Panc1 (cell line): ENCODE data around the gene DEPP1. TPM values are rescaled to one million over a fixed set of nuclear protein-coding genes. Genes with fewer than 3 reads are reported as not detected.

ENCODE experiments used
- ATAC-seq: fragments of 200-7000 bp; cut with Tn5 transposase; 2 replicates; pipeline ENCODE4 v1.9.1; 2020; ENCODE audit warnings: mild to moderate bottlenecking, moderate library complexity
- BruUV-seq: library from RNA; stranded (reverse); fragments of 400-500 nt; replicated peaks from 2 replicates; lab custom pipeline; 2021; lab: Mats Ljungman, UMichigan
- CTCF ChIA-PET: fragments of 300-600 bp; sonication (Branson Sonifier 250); formaldehyde crosslinking; loops from one replicate; lab custom pipeline; 2022; ENCODE audit warnings: antibody characterized with exemption; lab: Charles Lee
- POLR2A ChIA-PET: fragments of 300-600 bp; sonication (Branson Sonifier 250); formaldehyde crosslinking; loops from one replicate; lab custom pipeline; 2022; ENCODE audit warnings: antibody characterized with exemption; lab: Charles Lee
- DNase-seq: peaks from one replicate; pipeline ENCODE4 v3.0.0-alpha.2; 2010; ENCODE audit warnings: low read depth, low spot score
- H3K27ac ChIP-seq: 2 replicates; pipeline ENCODE4 v1.5.1; 2011; ENCODE audit warnings: mild to moderate bottlenecking, low read length, inconsistent platforms
- H3K27me3 ChIP-seq: fragments of 200-500 bp; sonication (Bioruptor generic); 2 replicates; pipeline ENCODE4 v1.6.0; 2014; ENCODE audit warnings: low read length, inconsistent platforms; ENCODE audit not compliant: control insufficient read depth, insufficient read depth
- H3K36me3 ChIP-seq: fragments of 200-500 bp; sonication (Bioruptor generic); 2 replicates; pipeline ENCODE4 v1.5.1; 2014; ENCODE audit warnings: inconsistent platforms, mild to moderate bottlenecking, low read length, moderate library complexity; ENCODE audit not compliant: control insufficient read depth, insufficient read depth
- H3K4me1 ChIP-seq: 2 replicates; pipeline ENCODE4 v1.5.1; 2011; ENCODE audit warnings: inconsistent platforms, mild to moderate bottlenecking, low read length, moderate library complexity; ENCODE audit not compliant: control insufficient read depth, insufficient read depth
- H3K4me3 ChIP-seq, 2 experiments: 2 replicates each; pipeline ENCODE4 v1.5.1; 2011 to 2012; ENCODE audit warnings: low read depth in 2 of 2, low read length in 2 of 2, mild to moderate bottlenecking in 2 of 2, inconsistent platforms in 1 of 2, moderate library complexity in 1 of 2
- H3K9me3 ChIP-seq: fragments of 200-500 bp; sonication (Bioruptor generic); 2 replicates; pipeline ENCODE4 v1.5.1; 2014; ENCODE audit warnings: low read depth, mild to moderate bottlenecking, inconsistent platforms, low read length, moderate library complexity; ENCODE audit not compliant: control insufficient read depth, insufficient read depth
- POLR2AphosphoS5 ChIP-seq: IDR thresholded peaks from 2 replicates; pipeline ENCODE4 v1.6.1; 2012; ENCODE audit warnings: mild to moderate bottlenecking, low read depth, low read length, moderate library complexity
- SIN3A ChIP-seq: IDR thresholded peaks from 2 replicates; pipeline ENCODE4 v1.6.1; 2012; ENCODE audit warnings: low read depth, mild to moderate bottlenecking, low read length, moderate library complexity, borderline replicate concordance; ENCODE audit not compliant: insufficient read depth
- TCF7L2 ChIP-seq: IDR thresholded peaks from 2 replicates; pipeline ENCODE4 v1.6.1; 2011; ENCODE audit warnings: mild to moderate bottlenecking, low read depth, low read length, inconsistent platforms
- in situ Hi-C: cut with HindIII; loops from 2 replicates; pipeline ENCODE4 v1.10.0; 2016; ENCODE audit warnings: low sequenced_read_pairs, low pct_unique_long_range_greater_than_20kb
- intact Hi-C: fragments of 100-400 bp; cut with micrococcal nuclease; formaldehyde crosslinking; loops from one replicate; pipeline ENCODE4 v1.10.0; 2022; ENCODE audit not compliant: unreplicated experiment
- total RNA-seq: library from RNA; stranded (reverse); gene quantifications from one replicate; pipeline ENCODE4 v1.2.1, GENCODE V29; 2021; ENCODE audit not compliant: unreplicated experiment
- TF ChIP-seq, protein P1 (sequence below), 2 experiments: IDR thresholded peaks; 2 replicates each; pipeline ENCODE4 v1.6.1; 2011 to 2012; ENCODE audit warnings: low read depth in 2 of 2, control low read depth in 1 of 2, low read length in 1 of 2, mild to moderate bottlenecking in 1 of 2, moderate library complexity in 1 of 2; ENCODE audit not compliant: insufficient read depth in 1 of 2
- TF ChIP-seq, protein P2 (sequence below): fragments of 450-650 bp; IDR thresholded peaks from 2 replicates; pipeline ENCODE4 v1.5.1; 2017; ENCODE audit warnings: mild to moderate bottlenecking

The DEPP1 gene
- total RNA-seq, 1 experiment from 2014 or later = 16.6 TPM

DNA sequence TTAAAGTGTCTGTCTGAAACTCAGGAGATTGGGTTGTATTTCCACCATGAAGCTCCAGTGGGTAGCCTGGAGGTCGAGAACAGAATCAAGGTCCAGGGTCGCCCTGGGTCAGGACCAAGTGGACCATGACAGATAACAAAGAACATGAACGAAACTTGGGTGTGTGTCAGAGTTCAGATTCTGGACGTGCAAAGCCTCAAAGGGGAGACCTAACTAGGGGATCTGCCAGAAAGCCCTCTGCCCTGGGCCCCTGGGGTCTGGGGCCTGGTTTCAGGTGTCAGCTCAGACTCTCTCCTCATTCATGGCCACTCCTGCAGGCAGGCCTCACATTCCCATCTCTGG, 17.4 kb downstream of the DEPP1 start:
- Histone ChIP-seq H3K27ac (no peak overlapping the region), H3K4me1 (peaks cover 49% of the 10 kb centered on the region), H3K4me3 (no peak overlapping the region; a peak in 1 of 4 replicates), H3K27me3 (no peaks in the 10 kb centered on the region), H3K36me3 (no peaks in the 10 kb centered on the region), H3K9me3 (no peaks in the 10 kb centered on the region)
- ATAC-seq (no peak), DNase-seq (no peak)
- POLR2A ChIA-PET = no interaction called here
- no TSS peak for BruUV-seq
- in situ Hi-C loops (no loop called here), intact Hi-C loops (no loop called here)
- CTCF ChIA-PET = no interaction called here
- TF ChIP-seq, protein P1, sequence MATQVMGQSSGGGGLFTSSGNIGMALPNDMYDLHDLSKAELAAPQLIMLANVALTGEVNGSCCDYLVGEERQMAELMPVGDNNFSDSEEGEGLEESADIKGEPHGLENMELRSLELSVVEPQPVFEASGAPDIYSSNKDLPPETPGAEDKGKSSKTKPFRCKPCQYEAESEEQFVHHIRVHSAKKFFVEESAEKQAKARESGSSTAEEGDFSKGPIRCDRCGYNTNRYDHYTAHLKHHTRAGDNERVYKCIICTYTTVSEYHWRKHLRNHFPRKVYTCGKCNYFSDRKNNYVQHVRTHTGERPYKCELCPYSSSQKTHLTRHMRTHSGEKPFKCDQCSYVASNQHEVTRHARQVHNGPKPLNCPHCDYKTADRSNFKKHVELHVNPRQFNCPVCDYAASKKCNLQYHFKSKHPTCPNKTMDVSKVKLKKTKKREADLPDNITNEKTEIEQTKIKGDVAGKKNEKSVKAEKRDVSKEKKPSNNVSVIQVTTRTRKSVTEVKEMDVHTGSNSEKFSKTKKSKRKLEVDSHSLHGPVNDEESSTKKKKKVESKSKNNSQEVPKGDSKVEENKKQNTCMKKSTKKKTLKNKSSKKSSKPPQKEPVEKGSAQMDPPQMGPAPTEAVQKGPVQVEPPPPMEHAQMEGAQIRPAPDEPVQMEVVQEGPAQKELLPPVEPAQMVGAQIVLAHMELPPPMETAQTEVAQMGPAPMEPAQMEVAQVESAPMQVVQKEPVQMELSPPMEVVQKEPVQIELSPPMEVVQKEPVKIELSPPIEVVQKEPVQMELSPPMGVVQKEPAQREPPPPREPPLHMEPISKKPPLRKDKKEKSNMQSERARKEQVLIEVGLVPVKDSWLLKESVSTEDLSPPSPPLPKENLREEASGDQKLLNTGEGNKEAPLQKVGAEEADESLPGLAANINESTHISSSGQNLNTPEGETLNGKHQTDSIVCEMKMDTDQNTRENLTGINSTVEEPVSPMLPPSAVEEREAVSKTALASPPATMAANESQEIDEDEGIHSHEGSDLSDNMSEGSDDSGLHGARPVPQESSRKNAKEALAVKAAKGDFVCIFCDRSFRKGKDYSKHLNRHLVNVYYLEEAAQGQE (IDR thresholded peaks at IDR 0.05; ENCODE audit: insufficient read depth in 1 of 2, low read depth in 2 of 2, low read length in 1 of 2) = no peak
- TF ChIP-seq SIN3A (no peak), POLR2AphosphoS5 (no peak), TCF7L2 (no peak)
- TF ChIP-seq, protein P2, sequence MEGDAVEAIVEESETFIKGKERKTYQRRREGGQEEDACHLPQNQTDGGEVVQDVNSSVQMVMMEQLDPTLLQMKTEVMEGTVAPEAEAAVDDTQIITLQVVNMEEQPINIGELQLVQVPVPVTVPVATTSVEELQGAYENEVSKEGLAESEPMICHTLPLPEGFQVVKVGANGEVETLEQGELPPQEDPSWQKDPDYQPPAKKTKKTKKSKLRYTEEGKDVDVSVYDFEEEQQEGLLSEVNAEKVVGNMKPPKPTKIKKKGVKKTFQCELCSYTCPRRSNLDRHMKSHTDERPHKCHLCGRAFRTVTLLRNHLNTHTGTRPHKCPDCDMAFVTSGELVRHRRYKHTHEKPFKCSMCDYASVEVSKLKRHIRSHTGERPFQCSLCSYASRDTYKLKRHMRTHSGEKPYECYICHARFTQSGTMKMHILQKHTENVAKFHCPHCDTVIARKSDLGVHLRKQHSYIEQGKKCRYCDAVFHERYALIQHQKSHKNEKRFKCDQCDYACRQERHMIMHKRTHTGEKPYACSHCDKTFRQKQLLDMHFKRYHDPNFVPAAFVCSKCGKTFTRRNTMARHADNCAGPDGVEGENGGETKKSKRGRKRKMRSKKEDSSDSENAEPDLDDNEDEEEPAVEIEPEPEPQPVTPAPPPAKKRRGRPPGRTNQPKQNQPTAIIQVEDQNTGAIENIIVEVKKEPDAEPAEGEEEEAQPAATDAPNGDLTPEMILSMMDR = no peak

DNA sequence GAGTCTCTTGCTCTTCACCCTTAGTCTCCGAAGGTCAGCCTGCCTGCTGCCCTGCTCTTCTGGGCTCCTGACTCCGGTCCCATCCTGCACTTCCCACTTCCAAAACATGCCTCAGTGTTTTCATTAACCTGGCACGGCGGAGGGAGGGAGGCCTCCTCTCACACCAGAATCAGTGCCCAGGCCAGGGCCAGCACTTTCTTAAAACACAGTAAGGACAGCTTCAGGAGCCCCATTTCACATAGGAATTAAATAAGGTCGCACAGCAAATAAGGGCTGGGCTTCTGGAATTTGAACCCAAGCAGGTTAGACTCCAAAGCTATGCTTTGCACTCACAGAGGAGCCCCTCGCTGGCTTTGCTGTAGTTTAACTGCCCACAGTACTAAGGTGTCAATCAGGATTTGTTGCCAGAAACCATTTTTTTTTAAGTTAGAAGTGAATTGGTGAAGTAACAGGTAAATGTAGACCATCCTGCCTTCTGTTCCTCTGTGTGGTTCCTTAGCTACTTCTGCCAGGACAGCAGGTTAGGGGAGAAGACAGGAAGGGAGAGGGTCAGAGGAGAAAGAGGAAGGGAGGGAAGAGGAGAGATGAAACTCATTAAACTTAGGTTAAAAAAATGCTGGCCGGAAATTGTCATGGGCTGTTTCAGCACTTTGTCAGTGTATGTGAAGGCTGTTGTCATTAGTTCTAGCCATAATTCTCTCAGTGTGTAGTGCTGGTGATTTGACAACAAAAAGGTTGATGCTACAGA, 18.0 kb downstream of the DEPP1 start:
- TF ChIP-seq, protein P1 (IDR thresholded peaks at IDR 0.05; ENCODE audit: insufficient read depth in 1 of 2, low read depth in 2 of 2, low read length in 1 of 2) = no peak
- H3K9me3 ChIP-seq = no peaks in the 10 kb centered on the region
- in situ Hi-C loops = no loop called here
- ChIA-PET POLR2A (no interaction called here), CTCF (no interaction called here)
- peaks cover 45% of the 10 kb centered on the region for H3K4me1 ChIP-seq
- H3K27ac ChIP-seq = peak overlapping the region; percentile 77
- no peaks in the 10 kb centered on the region for H3K27me3 ChIP-seq
- no peaks in the 10 kb centered on the region for H3K36me3 ChIP-seq
- H3K4me3 ChIP-seq = peak overlapping the region; percentile 73 to 78
- no TSS peak for BruUV-seq
- DNase-seq (no peak), ATAC-seq (no peak)
- intact Hi-C loops = no loop called here
